ENCODE measurements around the gene HNRNPA1. TPM values are rescaled to one million over a fixed set of nuclear protein-coding genes. Genes with fewer than 3 reads are reported as not detected.
A peak's percentile ranks its signal among the peaks of the same experiment; 100 is the strongest.
"Not testable (repeated sequence)": the region's sequence is repeated elsewhere in the genome, so short reads cannot be mapped to it uniquely, and the experiment has no call there.

Gene HNRNPA1
- total RNA-seq, 1 donor from 2014 or later = 3,205 TPM

DNA sequence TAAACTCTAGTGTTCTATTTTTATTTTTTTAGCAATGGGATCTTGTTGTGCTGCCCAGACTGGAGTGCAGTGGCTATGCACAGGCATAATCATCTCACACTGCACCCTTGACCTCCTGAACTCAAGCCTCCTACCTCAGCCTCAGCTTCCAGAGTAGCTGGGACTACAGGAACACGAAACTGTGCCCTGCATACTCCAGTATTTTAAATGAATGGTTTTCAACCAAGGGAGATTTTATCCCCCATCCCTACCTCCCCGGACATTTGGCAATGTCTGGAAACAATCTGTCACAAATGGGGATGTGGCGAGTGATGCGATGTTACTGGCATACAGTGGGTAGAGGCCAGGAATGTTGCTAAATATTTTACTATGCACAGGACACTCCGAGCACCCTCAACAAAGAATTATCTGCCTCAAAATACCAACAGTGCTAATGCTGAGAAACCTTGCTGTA is 2.7 kb upstream of the HNRNPA1 start:
- Mint-ChIP-seq H3K4me1 (peaks cover 24% of the 10 kb centered on the region), H3K4me3 (no peak overlapping the region), H3K27me3 (ENCODE audit: low read depth) (peaks cover 4% of the 10 kb centered on the region), H3K9me3 (no peaks in the 10 kb centered on the region), H3K27ac (ENCODE audit: unreplicated experiment) (peak overlapping the region; percentile 29), H3K36me3 (ENCODE audit: low read depth) (peaks cover 8% of the 10 kb centered on the region)
- DNase-seq (ENCODE audit: low read depth, low spot score) = no peak
- TF ChIP-seq, protein P1, sequence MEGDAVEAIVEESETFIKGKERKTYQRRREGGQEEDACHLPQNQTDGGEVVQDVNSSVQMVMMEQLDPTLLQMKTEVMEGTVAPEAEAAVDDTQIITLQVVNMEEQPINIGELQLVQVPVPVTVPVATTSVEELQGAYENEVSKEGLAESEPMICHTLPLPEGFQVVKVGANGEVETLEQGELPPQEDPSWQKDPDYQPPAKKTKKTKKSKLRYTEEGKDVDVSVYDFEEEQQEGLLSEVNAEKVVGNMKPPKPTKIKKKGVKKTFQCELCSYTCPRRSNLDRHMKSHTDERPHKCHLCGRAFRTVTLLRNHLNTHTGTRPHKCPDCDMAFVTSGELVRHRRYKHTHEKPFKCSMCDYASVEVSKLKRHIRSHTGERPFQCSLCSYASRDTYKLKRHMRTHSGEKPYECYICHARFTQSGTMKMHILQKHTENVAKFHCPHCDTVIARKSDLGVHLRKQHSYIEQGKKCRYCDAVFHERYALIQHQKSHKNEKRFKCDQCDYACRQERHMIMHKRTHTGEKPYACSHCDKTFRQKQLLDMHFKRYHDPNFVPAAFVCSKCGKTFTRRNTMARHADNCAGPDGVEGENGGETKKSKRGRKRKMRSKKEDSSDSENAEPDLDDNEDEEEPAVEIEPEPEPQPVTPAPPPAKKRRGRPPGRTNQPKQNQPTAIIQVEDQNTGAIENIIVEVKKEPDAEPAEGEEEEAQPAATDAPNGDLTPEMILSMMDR (conservative IDR thresholded peaks at IDR 0.05) = no peak

DNA sequence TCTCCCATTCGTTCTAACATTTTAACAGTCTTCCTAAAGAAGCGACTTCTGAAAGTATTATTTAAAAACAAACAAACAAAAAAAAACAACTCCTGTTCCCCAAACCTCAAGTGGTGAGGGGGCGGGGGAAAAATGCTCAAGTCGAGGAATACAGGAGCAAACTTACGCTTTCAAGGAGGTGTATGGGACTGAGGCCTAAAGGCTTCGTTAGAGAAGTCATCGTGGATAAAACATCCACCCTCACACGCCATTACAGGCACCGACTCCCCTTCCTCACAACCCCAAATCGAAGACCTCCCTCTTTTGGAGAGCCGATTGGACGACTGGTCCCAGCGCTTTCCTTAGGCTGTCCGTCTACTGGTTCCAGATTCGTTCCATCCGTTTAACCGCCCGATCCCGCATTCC is 1.3 kb upstream of the HNRNPA1 start:
- Mint-ChIP-seq H3K27ac (ENCODE audit: unreplicated experiment) (no peak overlapping the region), H3K36me3 (ENCODE audit: low read depth) (peaks cover 9% of the 10 kb centered on the region), H3K4me3 (no peak overlapping the region), H3K4me1 (peaks cover 36% of the 10 kb centered on the region), H3K9me3 (no peaks in the 10 kb centered on the region), H3K27me3 (ENCODE audit: low read depth) (peaks cover 10% of the 10 kb centered on the region)
- TF ChIP-seq, protein P1 (conservative IDR thresholded peaks at IDR 0.05) = no peak
- DNase-seq (ENCODE audit: low read depth, low spot score) = no peak

- DNase-seq (ENCODE audit: low read depth, low spot score) = peak; percentile 99
- H3K4me1 Mint-ChIP-seq = peaks cover 39% of the 10 kb centered on the region
- peaks cover 10% of the 10 kb centered on the region for H3K27me3 Mint-ChIP-seq (ENCODE audit: low read depth)
- no peak within 1 kb of the TSS for H3K4me3 Mint-ChIP-seq
- H3K27ac Mint-ChIP-seq (ENCODE audit: unreplicated experiment) = no peak within 1 kb of the TSS
- no peaks in the 10 kb centered on the region for H3K9me3 Mint-ChIP-seq
- TF ChIP-seq, protein P1 (conservative IDR thresholded peaks at IDR 0.05) = no peak
- H3K36me3 Mint-ChIP-seq (ENCODE audit: low read depth) = peaks cover 9% of the 10 kb centered on the region
These were observed 676 bp upstream of the HNRNPA1 start, which contains the start of gene CBX5 for GRCh38 chr12:54279632-54280467. TSS of gene CBX5 (minus strand) at chr12:54280122. CDS start at chr12:54257650, 22,472 bp downstream.

DNA sequence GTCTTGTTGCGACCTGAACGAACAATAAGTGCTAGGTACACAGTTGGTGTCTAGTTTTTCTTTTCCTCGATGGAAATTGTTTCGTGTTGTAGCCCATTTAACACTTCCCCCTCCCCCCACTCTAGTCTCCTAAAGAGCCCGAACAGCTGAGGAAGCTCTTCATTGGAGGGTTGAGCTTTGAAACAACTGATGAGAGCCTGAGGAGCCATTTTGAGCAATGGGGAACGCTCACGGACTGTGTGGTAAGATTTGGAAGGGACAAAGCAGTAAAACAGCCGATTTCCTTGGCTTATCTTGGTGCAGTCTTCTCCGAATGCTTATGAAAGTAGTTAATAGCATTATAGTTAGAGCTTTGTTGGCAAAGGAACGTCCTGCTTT is 724 bp downstream of the HNRNPA1 start:
- not testable (repeated sequence) for H3K27ac Mint-ChIP-seq (ENCODE audit: unreplicated experiment); H3K4me3 Mint-ChIP-seq; H3K9me3 Mint-ChIP-seq; DNase-seq (ENCODE audit: low read depth, low spot score)
- Mint-ChIP-seq H3K4me1 (peaks cover 47% of the 10 kb centered on the region), H3K36me3 (ENCODE audit: low read depth) (peaks cover 20% of the 10 kb centered on the region), H3K27me3 (ENCODE audit: low read depth) (peaks cover 16% of the 10 kb centered on the region)

DNA sequence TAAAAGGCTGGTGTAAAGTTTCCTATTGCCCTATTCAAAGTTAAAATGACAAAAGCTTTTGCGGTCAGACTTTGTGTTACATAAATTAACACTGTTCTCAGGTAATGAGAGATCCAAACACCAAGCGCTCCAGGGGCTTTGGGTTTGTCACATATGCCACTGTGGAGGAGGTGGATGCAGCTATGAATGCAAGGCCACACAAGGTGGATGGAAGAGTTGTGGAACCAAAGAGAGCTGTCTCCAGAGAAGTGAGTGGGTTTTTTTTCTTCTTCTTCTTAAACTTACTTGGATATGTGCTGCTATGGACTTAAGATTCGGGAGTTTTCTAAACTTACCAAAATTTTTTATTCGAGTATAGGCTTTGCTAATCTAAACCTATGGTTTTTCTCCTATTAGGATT is 1.2 kb downstream of the HNRNPA1 start:
- Mint-ChIP-seq H3K27me3 (ENCODE audit: low read depth) (peaks cover 16% of the 10 kb centered on the region), H3K4me1 (peaks cover 47% of the 10 kb centered on the region), H3K36me3 (ENCODE audit: low read depth) (peaks cover 24% of the 10 kb centered on the region)
- DNase-seq (ENCODE audit: low read depth, low spot score); H3K27ac Mint-ChIP-seq (ENCODE audit: unreplicated experiment); H3K4me3 Mint-ChIP-seq; H3K9me3 Mint-ChIP-seq: not testable (repeated sequence)

GRCh38 chr12:54282949-54283593 is 2.5 kb downstream of the HNRNPA1 start:
- H3K27me3 Mint-ChIP-seq (ENCODE audit: low read depth) = peaks cover 16% of the 10 kb centered on the region
- H3K4me3 Mint-ChIP-seq = no peak overlapping the region
- H3K27ac Mint-ChIP-seq (ENCODE audit: unreplicated experiment) = no peak overlapping the region
- peaks cover 57% of the 10 kb centered on the region for H3K4me1 Mint-ChIP-seq
- H3K9me3 Mint-ChIP-seq = no peaks in the 10 kb centered on the region
- TF ChIP-seq, protein P1 (conservative IDR thresholded peaks at IDR 0.05) = no peak
- no peak for DNase-seq (ENCODE audit: low read depth, low spot score)
- peaks cover 27% of the 10 kb centered on the region for H3K36me3 Mint-ChIP-seq (ENCODE audit: low read depth)

DNA sequence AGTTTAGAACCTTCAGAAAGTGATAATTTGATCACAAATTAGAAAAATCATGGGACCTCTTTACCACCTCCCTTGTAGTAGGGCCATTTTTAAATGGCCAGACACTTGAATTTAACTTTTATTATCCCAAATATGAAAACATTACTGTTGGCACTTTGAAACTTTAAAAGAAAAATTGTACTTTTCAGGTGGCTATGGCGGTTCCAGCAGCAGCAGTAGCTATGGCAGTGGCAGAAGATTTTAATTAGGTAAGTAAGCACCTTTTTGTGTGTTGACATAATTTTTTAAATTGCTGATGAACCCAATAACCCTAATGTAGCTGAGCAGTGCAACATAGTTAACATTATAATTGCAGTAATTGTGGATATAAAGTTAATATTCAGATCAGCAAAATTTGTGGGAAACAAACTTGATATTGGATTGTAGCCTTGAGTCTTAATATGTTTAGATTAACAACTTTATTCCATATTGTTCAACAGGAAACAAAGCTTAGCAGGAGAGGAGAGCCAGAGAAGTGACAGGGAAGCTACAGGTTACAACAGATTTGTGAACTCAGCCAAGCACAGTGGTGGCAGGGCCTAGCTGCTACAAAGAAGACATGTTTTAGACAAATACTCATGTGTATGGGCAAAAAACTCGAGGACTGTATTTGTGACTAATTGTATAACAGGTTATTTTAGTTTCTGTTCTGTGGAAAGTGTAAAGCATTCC is 3.7 kb downstream of the HNRNPA1 start:
- peak overlapping the region; percentile 25 for H3K27ac Mint-ChIP-seq (ENCODE audit: unreplicated experiment)
- not testable (repeated sequence) for H3K9me3 Mint-ChIP-seq; H3K4me3 Mint-ChIP-seq; DNase-seq (ENCODE audit: low read depth, low spot score)
- peaks cover 60% of the 10 kb centered on the region for H3K4me1 Mint-ChIP-seq
- peaks cover 20% of the 10 kb centered on the region for H3K27me3 Mint-ChIP-seq (ENCODE audit: low read depth)
- peaks cover 27% of the 10 kb centered on the region for H3K36me3 Mint-ChIP-seq (ENCODE audit: low read depth)

All from neural crest cell (in vitro differentiated cells).